PC-3 (cell line): ENCODE results near the gene TRPM1.

ENCODE experiments used
- CTCF ChIP-seq: fragments of 300-600 bp; sonication (generic); conservative IDR thresholded peaks from 2 replicates; pipeline ENCODE4 v1.5.1; 2017; ENCODE audit warnings: antibody characterized with exemption, low read depth, mild to moderate bottlenecking, low read length
- EZH2 ChIP-seq: fragments of 300-600 bp; sonication (generic); IDR thresholded peaks from one replicate; pipeline ENCODE4 v1.6.1; 2017; ENCODE audit warnings: antibody characterized with exemption, mild to moderate bottlenecking, low read length; ENCODE audit not compliant: unreplicated experiment
- EZH2phosphoT487 ChIP-seq: fragments of 300-600 bp; sonication (generic); IDR thresholded peaks from 2 replicates; pipeline ENCODE4 v1.6.1; 2018; ENCODE audit warnings: mild to moderate bottlenecking, antibody characterized with exemption, low read length, borderline replicate concordance

- TF ChIP-seq EZH2 (no peak), CTCF (no peak), EZH2phosphoT487 (no peak)
Observed at GRCh38 chr15:31069360-31070000, 32.0 kb downstream of the TRPM1 start.
